Endothelial cell (in vitro differentiated cells): ENCODE data around the gene PTPRE. TPM values are rescaled to one million over a fixed set of nuclear protein-coding genes. Genes with fewer than 3 reads are reported as not detected.

Experiments used
- DNase-seq: peaks from one replicate; pipeline ENCODE4 v3.0.0; 2021; ENCODE audit warnings: low spot score
- H3K27ac Mint-ChIP-seq: one replicate; pipeline ENCODE4 v1.8.0; 2021; ENCODE audit warnings: mixed read lengths, inconsistent platforms; ENCODE audit not compliant: unreplicated experiment
- H3K27me3 Mint-ChIP-seq: one replicate; pipeline ENCODE4 v1.8.0; 2021; ENCODE audit warnings: mild to moderate bottlenecking, moderate library complexity, mixed read lengths, inconsistent platforms; ENCODE audit not compliant: unreplicated experiment
- H3K36me3 Mint-ChIP-seq: one replicate; pipeline ENCODE4 v1.8.0; 2021; ENCODE audit warnings: mild to moderate bottlenecking, low read depth, mixed read lengths, inconsistent platforms; ENCODE audit not compliant: unreplicated experiment
- H3K4me1 Mint-ChIP-seq: one replicate; pipeline ENCODE4 v1.8.0; 2021; ENCODE audit warnings: mild to moderate bottlenecking, mixed read lengths, inconsistent platforms; ENCODE audit not compliant: unreplicated experiment
- H3K4me3 Mint-ChIP-seq: one replicate; pipeline ENCODE4 v1.8.0; 2021; ENCODE audit warnings: mild to moderate bottlenecking, mixed read lengths, inconsistent platforms; ENCODE audit not compliant: unreplicated experiment
- H3K9me3 Mint-ChIP-seq: one replicate; pipeline ENCODE4 v1.8.0; 2021; ENCODE audit warnings: mixed read lengths, inconsistent platforms; ENCODE audit not compliant: unreplicated experiment
- CTCF ChIP-seq: fragments of 200-600 bp; sonication (generic); IDR thresholded peaks from one replicate; pipeline ENCODE4 v1.5.0; 2021; ENCODE audit warnings: antibody characterized with exemption; ENCODE audit not compliant: unreplicated experiment
- total RNA-seq: library from RNA; stranded (reverse); fragmentation: NEBNext Ultra II Directional; extraction: Animal tissue kit (Norgen Biotek cat#: 25700); gene quantifications from one replicate; pipeline ENCODE4 v1.2.1, GENCODE V29; 2021; ENCODE audit not compliant: unreplicated experiment

PTPRE gene
- total RNA-seq, 1 donor from 2014 or later, result 117 TPM

GRCh38 chr10:128095027-128095752 is 188.3 kb downstream of the PTPRE start:
- no peak for DNase-seq
- TF ChIP-seq CTCF, result no peak
- no peak overlapping the region for H3K4me3 Mint-ChIP-seq
- peaks cover 3% of the 10 kb centered on the region for H3K27me3 Mint-ChIP-seq
- H3K36me3 Mint-ChIP-seq, result no peaks in the 10 kb centered on the region
- H3K9me3 Mint-ChIP-seq, result no peaks in the 10 kb centered on the region
- H3K4me1 Mint-ChIP-seq, result peaks cover 4% of the 10 kb centered on the region
- no peak overlapping the region for H3K27ac Mint-ChIP-seq

- Mint-ChIP-seq H3K27ac (no peak overlapping the region), H3K9me3 (no peaks in the 10 kb centered on the region), H3K4me3 (no peak overlapping the region), H3K27me3 (peaks cover 3% of the 10 kb centered on the region), H3K36me3 (no peaks in the 10 kb centered on the region), H3K4me1 (peaks cover 4% of the 10 kb centered on the region)
- no peak for DNase-seq
- no peak for TF ChIP-seq CTCF
Measured at GRCh38 chr10:128095753-128096469, 189.0 kb downstream of the PTPRE start.

- H3K4me1 Mint-ChIP-seq, result peaks cover 10% of the 10 kb centered on the region
Measured at GRCh38 chr10:128096486-128097199, 189.7 kb downstream of the PTPRE start.

GRCh38 chr10:128097783-128098182 is 190.9 kb downstream of the PTPRE start:
- H3K36me3 Mint-ChIP-seq, result no peaks in the 10 kb centered on the region
- no peak for TF ChIP-seq CTCF
- peaks cover 18% of the 10 kb centered on the region for H3K4me1 Mint-ChIP-seq
- H3K9me3 Mint-ChIP-seq, result no peaks in the 10 kb centered on the region
- no peak overlapping the region for H3K4me3 Mint-ChIP-seq
- H3K27ac Mint-ChIP-seq, result no peak overlapping the region
- DNase-seq, result no peak
- H3K27me3 Mint-ChIP-seq, result peaks cover 3% of the 10 kb centered on the region

More at GRCh38 chr10:128096486-128097199, 189.7 kb downstream of the PTPRE start:
- no peaks in the 10 kb centered on the region for H3K9me3 Mint-ChIP-seq
- H3K36me3 Mint-ChIP-seq, result no peaks in the 10 kb centered on the region
- peak overlapping the region; percentile 4 for H3K27ac Mint-ChIP-seq
- TF ChIP-seq CTCF, result no peak
- DNase-seq, result no peak
- H3K4me3 Mint-ChIP-seq, result peak overlapping the region; percentile 13
- peaks cover 3% of the 10 kb centered on the region for H3K27me3 Mint-ChIP-seq
